DMS153 treated with DMSO at 0.1 percent for 48 hours (cell line): ENCODE measurements around the gene NGDN.

Experiments used
- DNase-seq: peaks from one replicate; lab custom pipeline; 2025; ENCODE audit not compliant: unreplicated experiment; lab: John Stamatoyannopoulos, UW

Gene NGDN

GRCh38 chr14:23520899-23521533 lies 51.5 kb downstream of the NGDN start:
- DNase-seq, result no peak

DNA sequence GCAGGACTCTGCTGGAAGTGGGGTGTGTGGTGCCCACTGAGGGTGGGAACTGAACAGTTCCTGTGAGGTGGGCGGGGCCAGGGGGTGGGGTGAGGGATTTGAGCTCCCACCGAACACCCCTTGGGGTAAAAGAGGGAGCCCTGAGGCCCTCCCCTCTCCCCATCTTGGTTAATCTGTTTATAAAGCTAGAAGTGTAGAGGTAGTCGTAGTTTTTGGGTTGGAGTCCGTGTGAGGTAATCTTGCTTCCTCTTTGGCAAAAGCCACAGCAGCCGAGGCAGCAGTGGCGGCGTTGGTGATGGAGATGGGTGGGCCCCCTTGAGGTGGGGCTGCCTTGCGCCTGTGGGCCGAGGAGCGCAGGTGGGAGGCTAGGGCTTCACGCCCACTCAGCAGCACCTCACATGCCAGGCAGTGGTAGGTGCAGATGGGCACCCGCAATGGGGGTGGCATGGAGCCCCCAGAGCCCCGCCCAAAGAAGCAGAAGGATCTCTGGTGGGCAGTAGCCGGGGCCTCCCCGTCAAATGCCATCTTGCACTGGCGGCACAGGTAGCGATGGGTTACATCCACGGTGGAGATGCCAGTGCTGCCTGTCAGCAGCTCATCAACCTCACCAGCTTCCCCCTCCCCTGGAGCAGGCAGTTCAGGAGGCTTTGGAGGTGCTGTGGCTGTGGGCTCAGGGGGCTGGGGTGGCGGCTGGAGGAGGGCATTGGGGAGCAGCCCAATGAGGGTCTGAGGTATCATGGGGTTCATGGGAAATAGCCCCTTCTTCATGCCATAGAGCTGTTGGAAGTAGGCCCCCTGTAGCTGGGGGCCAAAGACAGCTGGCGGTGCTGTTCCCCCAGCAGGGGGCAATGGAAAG lies 52.5 kb downstream of the NGDN start:
- no peak for DNase-seq

GRCh38 chr14:23522643-23523198 lies 53.2 kb downstream of the NGDN start:
- no peak for DNase-seq

DNA sequence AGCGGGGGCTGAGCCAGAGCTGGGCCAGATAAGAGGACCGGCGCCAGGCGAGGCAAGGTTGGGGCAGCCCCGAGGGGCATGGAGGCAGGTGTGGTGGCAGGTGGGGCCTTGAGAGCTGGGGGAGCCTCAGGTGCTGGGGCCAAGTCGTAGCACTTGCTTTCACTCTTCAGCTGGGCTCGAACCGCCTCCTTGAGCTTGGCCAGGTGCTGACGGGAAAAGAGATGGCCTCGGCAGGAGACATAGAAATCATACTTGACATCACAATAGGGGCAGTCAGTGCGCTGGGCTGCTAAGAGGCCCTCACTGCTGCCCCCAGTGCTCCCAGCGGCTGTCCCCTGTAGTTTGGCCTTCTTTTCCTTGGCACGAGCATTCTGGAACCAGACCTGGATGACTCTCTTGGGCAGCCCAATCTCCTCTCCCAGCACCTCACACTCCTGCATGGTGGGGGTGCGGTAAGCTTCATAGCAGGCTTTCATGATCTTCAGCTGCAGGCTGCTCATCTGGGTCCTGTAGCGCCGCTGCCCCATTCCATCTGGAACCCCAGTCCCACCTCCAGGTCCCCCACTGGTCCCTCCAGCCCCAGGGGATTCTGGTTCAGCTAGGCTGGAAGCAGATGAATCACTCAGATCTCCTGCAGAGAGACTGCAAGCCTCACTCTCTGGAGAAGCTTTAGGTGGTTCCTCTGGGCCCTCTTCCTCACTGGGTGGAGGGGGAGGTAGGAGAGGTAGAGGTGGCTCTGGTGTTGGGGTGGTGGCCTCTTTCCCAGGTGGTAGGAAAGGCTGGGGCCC lies 53.9 kb downstream of the NGDN start:
- DNase-seq, result no peak

DNA sequence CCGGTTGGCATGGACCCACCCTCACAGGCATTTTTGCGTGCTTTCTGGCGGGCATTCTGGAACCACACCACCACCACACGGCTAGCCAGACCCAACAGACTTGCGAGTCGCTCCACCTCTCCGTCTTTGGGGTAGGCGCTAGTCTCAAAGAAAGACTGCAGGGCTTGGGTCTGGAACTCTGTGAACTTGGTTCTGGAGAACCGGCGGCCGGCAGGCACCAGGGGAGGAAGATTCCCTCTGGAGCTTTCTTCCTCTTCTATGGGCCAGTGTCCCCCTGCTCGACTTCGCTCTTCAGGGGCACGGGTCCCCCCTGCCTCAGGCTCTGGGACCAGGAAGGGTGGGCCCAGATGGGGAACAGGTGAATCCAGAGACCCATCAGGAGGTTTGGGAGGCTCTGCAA lies 55.5 kb downstream of the NGDN start:
- DNase-seq, result no peak

DNA sequence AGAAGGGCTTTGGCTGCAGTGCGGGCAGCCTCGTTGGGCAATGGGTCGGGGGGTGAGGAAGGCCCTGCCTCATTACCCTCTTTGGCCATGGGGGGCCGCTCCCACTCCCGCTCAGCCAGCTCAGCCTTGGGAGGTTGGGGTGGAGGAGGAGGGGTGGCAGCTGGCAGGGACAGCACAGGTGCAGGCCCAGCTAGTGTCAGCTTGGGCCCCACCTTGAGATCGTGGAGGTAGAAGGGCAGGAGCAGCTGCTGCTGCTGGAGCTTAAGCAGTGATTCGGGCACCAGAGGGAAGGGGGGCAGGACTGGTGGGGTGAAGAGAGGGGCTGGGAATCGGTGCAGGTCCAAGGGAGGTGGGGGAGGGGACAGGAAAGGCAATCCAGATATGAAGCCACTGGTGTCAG lies 56.1 kb downstream of the NGDN start:
- DNase-seq, result no peak
